ENCODE measurements around the gene LSM4. TPM values are rescaled to one million over a fixed set of nuclear protein-coding genes. Genes with fewer than 3 reads are reported as not detected.

The LSM4 gene
- total RNA-seq, 2 experiments from 2014 or later = 356 to 361 TPM

DNA sequence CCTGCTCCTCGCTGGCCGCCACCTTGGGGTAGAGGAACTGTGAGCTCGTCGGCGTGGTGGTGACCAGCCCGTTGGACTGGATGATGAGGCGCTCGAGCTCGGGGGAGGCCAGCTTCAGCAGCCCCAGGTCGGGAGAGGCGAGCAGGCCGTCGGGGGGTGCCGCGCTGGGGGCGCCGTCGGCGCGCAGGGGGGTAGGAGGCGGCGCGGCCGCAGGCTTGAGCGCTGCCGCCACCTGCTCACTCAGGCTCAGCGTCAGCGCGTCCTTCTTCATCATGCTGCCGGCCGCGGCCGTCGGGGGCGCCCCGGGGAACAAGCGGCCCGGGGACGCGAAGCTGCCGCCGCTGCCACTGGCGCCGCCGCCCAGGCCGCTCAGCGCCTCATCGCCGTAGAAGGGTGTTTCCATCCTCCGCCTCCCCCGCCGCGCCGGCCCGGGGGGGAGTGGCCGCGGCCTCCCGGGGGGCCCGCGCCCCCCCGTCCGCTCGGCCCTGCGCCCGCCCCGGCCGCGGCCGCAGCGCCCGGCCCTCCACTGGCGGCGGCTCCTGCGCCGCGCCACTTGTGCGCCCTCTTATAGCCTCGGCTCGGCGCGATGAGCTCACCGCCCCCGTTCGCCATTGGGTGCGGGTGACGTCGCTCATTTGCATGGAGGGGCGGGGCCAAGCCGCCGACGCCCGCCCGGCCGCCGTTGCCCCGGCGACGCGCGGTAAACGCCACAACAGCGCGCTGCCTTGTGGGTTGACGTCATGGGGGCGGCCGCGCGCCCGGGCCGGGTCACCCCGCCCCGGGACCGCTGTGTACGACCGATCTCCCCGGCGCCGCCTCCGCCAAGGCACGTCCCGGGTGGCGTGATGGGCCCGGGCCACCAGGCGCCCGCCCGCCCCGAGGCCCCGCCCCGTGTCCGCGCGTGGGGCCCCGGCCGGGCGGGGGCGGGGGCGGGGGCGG lies 41.5 kb downstream of the LSM4 start, which contains the start of gene JUND:
TSS of gene JUND (minus strand) at position 541 of the 939 bp plus-strand sequence. CDS start at position 403, 138 bp downstream.
- POLR2A ChIA-PET = interaction anchor here (0.7 to 8.0 kb wide), 24 partner anchors 10 to 270 kb away, joined by 3 to 416 read pairs (median 6); partner anchors contain the start of genes LSM4, MAST3, MPV17L2 and PGPEP1
- H3K4me1 Mint-ChIP-seq (ENCODE audit: low read depth) = peaks cover 49% of the 10 kb centered on the region
- CTCF ChIA-PET = interaction anchor here (0.6 to 11.5 kb wide), 12 partner anchors 10 to 138 kb away, joined by 3 to 343 read pairs (median 14); partner anchors contain the start of genes LSM4, RAB3A and SSBP4
- intact Hi-C loops (cut with micrococcal nuclease) = loop anchor here (1.0 kb wide), 1 partner anchor 9 kb away; no protein-coding TSS in a partner anchor
- peaks cover 31% of the 10 kb centered on the region for H3K36me3 Mint-ChIP-seq
- peak within 1 kb of the TSS; percentile 87 for H3K4me3 Mint-ChIP-seq
- peak within 1 kb of the TSS; percentile 96 for H3K27ac Mint-ChIP-seq
- peak; percentile 98 for DNase-seq
- no peaks in the 10 kb centered on the region for H3K9me3 Mint-ChIP-seq
- H3K27me3 Mint-ChIP-seq = no peaks in the 10 kb centered on the region

GRCh38 chr19:18280247-18281081 lies 42.4 kb downstream of the LSM4 start:
- Mint-ChIP-seq H3K4me3 (peak overlapping the region; percentile 87), H3K9me3 (no peaks in the 10 kb centered on the region), H3K27ac (peak overlapping the region; percentile 96), H3K4me1 (ENCODE audit: low read depth) (peaks cover 44% of the 10 kb centered on the region), H3K27me3 (no peaks in the 10 kb centered on the region), H3K36me3 (peaks cover 31% of the 10 kb centered on the region)
- peak; percentile 86 for DNase-seq
- ChIA-PET CTCF (interaction anchor here (0.7 to 11.5 kb wide), 18 partner anchors 11 to 567 kb away, joined by 3 to 343 read pairs (median 26); partner anchors contain the start of genes LSM4, PGPEP1, RAB3A and SSBP4), POLR2A (interaction anchor here (0.7 to 8.0 kb wide), 18 partner anchors 11 to 280 kb away, joined by 3 to 416 read pairs (median 10); partner anchors contain the start of genes LSM4, MAST3, MPV17L2 and PGPEP1)
- intact Hi-C loops (cut with micrococcal nuclease) = loop anchor here (1.0 kb wide), 1 partner anchor 10 kb away; no protein-coding TSS in a partner anchor

- peaks cover 44% of the 10 kb centered on the region for H3K4me1 Mint-ChIP-seq (ENCODE audit: low read depth)
- intact Hi-C loops (cut with micrococcal nuclease) = loop anchor here (1.0 to 2.0 kb wide), 4 partner anchors 24 to 131 kb away; partner anchors contain the start of gene LSM4
- peak overlapping the region; percentile 86 for H3K4me3 Mint-ChIP-seq
- peak overlapping the region; percentile 96 for H3K27ac Mint-ChIP-seq
- CTCF ChIA-PET = interaction anchor here (0.6 to 11.5 kb wide), 33 partner anchors 10 to 567 kb away, joined by 3 to 343 read pairs (median 6); partner anchors contain the start of genes GDF15, LSM4, PGPEP1 and RAB3A
- no peaks in the 10 kb centered on the region for H3K27me3 Mint-ChIP-seq
- no peaks in the 10 kb centered on the region for H3K9me3 Mint-ChIP-seq
- H3K36me3 Mint-ChIP-seq = peaks cover 27% of the 10 kb centered on the region
- DNase-seq = peak; percentile 96
- POLR2A ChIA-PET = interaction anchor here (0.6 to 8.0 kb wide), 19 partner anchors 12 to 706 kb away, joined by 3 to 416 read pairs (median 7); partner anchors contain the start of genes LSM4, MAST3, MPV17L2 and PGPEP1
These were observed 43.2 kb downstream of the LSM4 start for GRCh38 chr19:18279516-18280246.

DNA sequence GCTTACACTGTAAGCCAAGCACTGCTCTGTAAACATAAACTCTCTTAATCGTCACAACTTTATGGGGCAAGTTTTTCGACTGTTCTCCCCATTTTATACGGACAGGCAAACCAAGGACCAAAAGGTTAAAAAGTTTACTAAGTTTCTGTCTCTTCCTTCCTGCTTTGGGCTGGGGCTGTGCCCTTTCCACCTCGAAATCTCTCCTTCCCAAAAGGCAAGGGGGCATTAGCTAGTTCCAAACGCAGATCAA lies 43.7 kb downstream of the LSM4 start:
- no peaks in the 10 kb centered on the region for H3K9me3 Mint-ChIP-seq
- DNase-seq = no peak
- peaks cover 27% of the 10 kb centered on the region for H3K36me3 Mint-ChIP-seq
- no peaks in the 10 kb centered on the region for H3K27me3 Mint-ChIP-seq
- H3K4me1 Mint-ChIP-seq (ENCODE audit: low read depth) = peaks cover 46% of the 10 kb centered on the region
- ChIA-PET CTCF (interaction anchor here (0.7 to 11.5 kb wide), 31 partner anchors 10 to 568 kb away, joined by 3 to 343 read pairs (median 10); partner anchors contain the start of genes GDF15, LSM4, PGPEP1 and RAB3A), POLR2A (interaction anchor here (0.6 to 8.0 kb wide), 15 partner anchors 13 to 706 kb away, joined by 3 to 416 read pairs (median 11); partner anchors contain the start of genes LSM4, PGPEP1, RAB3A and SSBP4)
- H3K27ac Mint-ChIP-seq = peak overlapping the region; percentile 96
- intact Hi-C loops (cut with micrococcal nuclease) = loop anchor here (1.0 to 2.0 kb wide), 4 partner anchors 24 to 132 kb away; partner anchors contain the start of gene LSM4
- H3K4me3 Mint-ChIP-seq = peak overlapping the region; percentile 86

DNA sequence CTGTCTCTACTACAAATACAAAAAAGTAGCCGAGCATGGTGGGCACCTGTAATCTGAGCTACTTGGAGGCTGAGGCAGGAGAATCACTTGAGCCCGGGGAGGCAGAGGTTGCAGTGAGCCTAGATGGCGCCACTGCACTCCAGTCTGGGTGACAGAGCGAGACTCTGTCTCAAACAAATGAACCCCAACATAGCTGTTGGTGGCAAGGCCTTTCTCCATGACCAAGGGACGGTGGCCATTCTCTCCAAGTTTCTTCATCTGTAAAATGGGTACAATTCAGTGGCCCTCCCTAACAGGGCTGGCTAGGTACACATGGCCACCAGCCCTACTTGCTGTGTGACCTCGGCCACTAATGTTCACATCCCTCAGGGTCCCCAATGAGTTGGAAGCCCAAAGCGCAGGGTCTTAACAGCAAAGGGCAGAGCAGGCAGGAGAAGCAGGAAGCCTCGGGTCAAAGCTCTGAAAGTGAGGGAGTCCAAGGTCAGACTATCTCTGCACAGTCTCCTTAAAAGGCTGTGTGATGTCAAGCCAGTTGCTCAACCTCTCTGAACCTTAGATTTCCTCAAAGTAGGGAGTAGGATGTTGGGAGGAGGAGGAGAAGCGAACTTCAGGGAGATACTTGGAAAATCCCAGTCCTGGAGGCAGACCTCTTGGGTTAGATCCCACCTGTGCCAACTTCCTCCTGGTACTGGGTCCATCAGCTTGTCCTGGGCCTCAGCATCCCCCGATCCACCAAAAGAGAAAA lies 44.2 kb downstream of the LSM4 start:
- CTCF ChIA-PET = interaction anchor here (0.6 to 11.5 kb wide), 31 partner anchors 9 to 524 kb away, joined by 3 to 343 read pairs (median 6); partner anchors contain the start of genes GDF15, LSM4, PGPEP1 and RAB3A
- H3K27ac Mint-ChIP-seq = peak overlapping the region; percentile 96
- POLR2A ChIA-PET = interaction anchor here (0.8 to 8.0 kb wide), 13 partner anchors 13 to 140 kb away, joined by 3 to 416 read pairs (median 25); partner anchors contain the start of genes LSM4, PGPEP1, RAB3A and SSBP4
- DNase-seq = peak; percentile 71
- peak overlapping the region; percentile 86 for H3K4me3 Mint-ChIP-seq
- H3K27me3 Mint-ChIP-seq = no peaks in the 10 kb centered on the region
- no peaks in the 10 kb centered on the region for H3K9me3 Mint-ChIP-seq
- peaks cover 27% of the 10 kb centered on the region for H3K36me3 Mint-ChIP-seq
- peaks cover 45% of the 10 kb centered on the region for H3K4me1 Mint-ChIP-seq (ENCODE audit: low read depth)
- intact Hi-C loops (cut with micrococcal nuclease) = loop anchor here (1.0 to 2.0 kb wide), 4 partner anchors 25 to 132 kb away; partner anchors contain the start of gene LSM4

- intact Hi-C loops (cut with micrococcal nuclease) = no loop called here
- ChIA-PET CTCF (interaction anchor here (1.2 to 11.5 kb wide), 6 partner anchors 22 to 114 kb away, joined by 3 to 343 read pairs (median 6); partner anchors contain the start of gene LSM4), POLR2A (interaction anchor here (0.7 to 8.0 kb wide), 3 partner anchors 18 to 54 kb away, joined by 3 to 257 read pairs (median 5); partner anchors contain the start of gene LSM4)
- no peak for DNase-seq
- peak overlapping the region; percentile 23 for H3K27ac Mint-ChIP-seq
- peaks cover 23% of the 10 kb centered on the region for H3K36me3 Mint-ChIP-seq
- H3K27me3 Mint-ChIP-seq = no peaks in the 10 kb centered on the region
- peaks cover 34% of the 10 kb centered on the region for H3K4me1 Mint-ChIP-seq (ENCODE audit: low read depth)
- H3K4me3 Mint-ChIP-seq = no peak overlapping the region
- no peaks in the 10 kb centered on the region for H3K9me3 Mint-ChIP-seq
These were observed 48.0 kb downstream of the LSM4 start for GRCh38 chr19:18274781-18275356.

- H3K36me3 Mint-ChIP-seq = peaks cover 17% of the 10 kb centered on the region
- intact Hi-C loops (cut with micrococcal nuclease) = no loop called here
These were observed 48.6 kb downstream of the LSM4 start, which contains the start of gene IQCN for GRCh38 chr19:18274219-18274780. IQCN (minus strand) TSS chr19:18274452; CDS start chr19:18269478, 4,974 bp downstream.

DNA sequence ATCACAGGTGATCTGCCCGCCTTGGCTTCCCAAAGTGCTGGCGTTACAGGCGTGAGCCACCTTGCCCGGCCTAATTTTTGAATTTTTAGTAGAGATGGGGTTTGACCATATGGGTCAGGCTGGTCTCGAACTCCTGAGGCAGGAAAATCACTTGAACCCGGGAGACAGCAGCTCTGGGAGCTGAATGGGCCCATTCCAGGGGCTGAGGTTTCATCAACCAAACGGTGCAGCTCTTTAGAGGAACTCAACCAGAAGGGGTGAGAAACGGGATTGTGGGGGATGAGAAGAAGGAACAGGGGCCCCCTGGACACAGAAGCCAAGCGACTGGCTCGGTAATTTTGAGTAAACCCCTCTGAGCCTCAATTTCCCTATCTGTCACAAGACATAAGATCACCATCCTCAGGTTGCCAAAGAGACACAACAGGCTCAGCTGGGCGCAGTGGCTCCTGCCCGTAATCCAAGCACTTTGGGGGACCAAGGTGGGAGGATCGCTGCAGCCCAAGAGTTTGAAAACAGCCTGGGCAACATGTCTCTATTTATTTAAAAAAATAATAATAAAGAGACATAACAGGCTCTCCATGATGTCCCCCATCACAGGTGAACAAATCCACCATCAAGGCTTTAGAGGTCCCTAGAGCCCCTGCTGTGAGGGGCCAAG lies 49.2 kb downstream of the LSM4 start:
- Mint-ChIP-seq H3K9me3 (no peaks in the 10 kb centered on the region), H3K27me3 (no peaks in the 10 kb centered on the region), H3K27ac (no peak overlapping the region), H3K4me1 (ENCODE audit: low read depth) (peaks cover 30% of the 10 kb centered on the region), H3K4me3 (no peak overlapping the region), H3K36me3 (peaks cover 12% of the 10 kb centered on the region)
- CTCF ChIA-PET = interaction anchor here (1.1 to 11.5 kb wide), 5 partner anchors 44 to 115 kb away, joined by 3 to 321 read pairs (median 4); partner anchors contain the start of gene LSM4
- POLR2A ChIA-PET = interaction anchor here (1.4 kb wide), 1 partner anchor 55 kb away, joined by 3 read pairs; no protein-coding TSS in a partner anchor
- intact Hi-C loops (cut with micrococcal nuclease) = no loop called here
- no peak for DNase-seq

More at GRCh38 chr19:18274219-18274780, 48.6 kb downstream of the LSM4 start, which contains the start of gene IQCN:
- Mint-ChIP-seq H3K4me1 (ENCODE audit: low read depth) (peaks cover 33% of the 10 kb centered on the region), H3K4me3 (no peak within 1 kb of the TSS), H3K27ac (peak within 1 kb of the TSS; percentile 23), H3K9me3 (no peaks in the 10 kb centered on the region), H3K27me3 (no peaks in the 10 kb centered on the region)
- peak; percentile 48 for DNase-seq
- POLR2A ChIA-PET = no interaction called here
- CTCF ChIA-PET = interaction anchor here (1.1 to 11.5 kb wide), 7 partner anchors 22 to 114 kb away, joined by 3 to 321 read pairs (median 4); partner anchors contain the start of gene LSM4

GRCh38 chr19:18271433-18271841 lies 51.4 kb downstream of the LSM4 start:
- no peak for DNase-seq
- Mint-ChIP-seq H3K9me3 (no peaks in the 10 kb centered on the region), H3K27me3 (no peaks in the 10 kb centered on the region), H3K4me1 (ENCODE audit: low read depth) (peaks cover 18% of the 10 kb centered on the region), H3K27ac (no peak overlapping the region), H3K4me3 (no peak overlapping the region), H3K36me3 (no peaks in the 10 kb centered on the region)
- ChIA-PET CTCF (interaction anchor here (0.5 to 11.5 kb wide), 11 partner anchors 7 to 273 kb away, joined by 3 to 321 read pairs (median 8); no protein-coding TSS in a partner anchor), POLR2A (no interaction called here)
- intact Hi-C loops (cut with micrococcal nuclease) = no loop called here
